Measurements from ENCODE around the gene MRAP. TPM values are rescaled to one million over a fixed set of nuclear protein-coding genes. Genes with fewer than 3 reads are reported as not detected.
"Not testable (repeated sequence)": the region's sequence is repeated elsewhere in the genome, so short reads cannot be mapped to it uniquely, and the experiment has no call there.

Gene MRAP
- not detected for total RNA-seq

DNA sequence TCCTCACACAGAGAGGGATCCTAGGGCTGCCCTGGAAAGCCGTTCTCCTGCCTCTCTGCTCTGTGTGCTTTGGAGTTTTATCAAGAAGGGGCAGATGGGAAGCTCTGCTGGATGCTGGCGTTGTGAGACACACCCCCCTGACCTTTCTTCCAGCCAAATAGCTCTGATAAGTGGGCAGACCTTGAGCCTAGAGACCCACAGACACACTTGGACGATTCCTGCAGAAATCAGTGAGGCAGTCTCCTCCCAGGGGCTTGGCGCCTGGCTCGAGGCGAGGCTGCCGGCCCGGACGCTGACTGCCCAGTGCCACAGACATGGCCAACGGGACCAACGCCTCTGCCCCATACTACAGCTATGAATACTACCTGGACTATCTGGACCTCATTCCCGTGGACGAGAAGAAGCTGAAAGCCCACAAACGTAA is at the start of gene MRAP:
MRAP (plus strand) TSS at position 198 of the 424 bp plus-strand sequence; CDS start at position 315, 117 bp downstream.
- no peak for DNase-seq

DNA sequence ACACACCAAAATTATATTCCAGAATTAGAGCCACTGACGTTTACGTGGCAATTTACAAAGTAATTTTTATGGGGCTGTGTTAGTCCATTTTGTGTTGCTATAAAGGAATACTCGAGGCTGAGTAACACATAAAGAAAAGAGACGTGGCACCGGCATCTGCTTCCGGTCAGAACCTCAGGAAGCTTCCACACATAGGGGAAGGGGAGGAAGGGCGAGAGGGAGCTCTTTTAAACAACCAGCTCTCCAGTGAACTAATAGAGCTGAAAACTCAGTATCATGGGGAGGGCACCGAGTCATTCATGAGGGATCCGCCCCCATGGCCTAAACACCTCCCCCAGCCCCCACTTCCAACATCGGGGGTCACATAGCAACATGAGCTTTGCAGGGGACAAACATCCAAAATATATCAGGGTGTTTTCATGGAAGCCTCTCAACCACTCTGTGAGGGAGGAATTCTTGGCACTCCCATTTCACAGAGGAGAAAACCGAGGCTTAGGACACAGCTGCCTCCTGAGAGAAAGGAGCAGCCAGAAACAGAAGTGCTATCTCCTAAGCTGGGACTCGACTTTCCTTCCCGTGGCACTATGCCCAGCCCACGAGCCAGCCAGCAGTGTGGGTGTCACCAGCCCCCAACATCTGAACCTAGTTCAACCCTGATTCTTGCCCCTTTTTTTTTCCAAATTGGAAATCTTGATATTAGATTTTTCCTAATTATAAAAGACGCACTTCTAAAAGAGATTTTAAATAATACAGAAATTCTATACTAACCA is 49.0 kb upstream of the MRAP start:
- no peak for DNase-seq

DNA sequence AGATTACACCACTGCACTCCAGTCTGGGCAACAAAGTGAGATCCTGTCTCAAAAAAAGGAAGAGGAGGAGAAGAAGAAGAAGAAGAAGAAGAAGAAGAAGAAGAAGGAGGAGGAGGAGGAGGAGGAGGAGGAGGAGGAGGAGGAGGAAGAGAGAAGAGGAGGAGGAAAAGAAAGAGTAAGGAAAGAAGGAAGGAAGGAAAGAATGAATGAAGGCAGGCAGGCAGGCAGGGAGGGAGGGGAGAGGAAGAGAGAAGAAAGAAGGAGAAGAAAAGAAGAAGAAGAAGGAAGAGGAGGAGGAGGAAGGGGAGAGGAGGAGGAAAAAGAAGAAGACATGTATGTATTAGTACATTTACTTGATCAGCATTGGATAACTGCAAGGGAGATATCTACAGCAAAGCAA is 46.5 kb upstream of the MRAP start:
- no peak for DNase-seq

DNA sequence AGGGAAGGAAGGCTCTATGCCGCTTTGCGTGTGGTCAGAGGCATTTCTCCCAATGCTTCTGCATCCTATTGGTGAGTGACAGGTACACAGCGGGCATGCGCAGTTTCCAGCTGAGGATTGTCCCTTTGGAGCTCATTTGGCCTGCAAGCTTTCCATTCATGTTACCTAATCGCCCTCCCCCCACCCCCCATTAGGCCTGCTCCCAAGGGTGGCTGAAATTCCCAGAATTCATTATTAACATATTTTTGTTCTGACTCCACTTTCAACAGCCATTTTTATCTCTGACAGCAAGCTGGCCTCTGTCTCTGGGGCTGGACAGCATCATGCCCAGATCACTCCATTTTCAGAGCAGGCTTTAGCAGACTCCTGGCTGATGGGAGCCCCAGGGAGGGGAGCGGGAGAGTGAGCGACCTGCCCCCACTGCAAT is 45.4 kb upstream of the MRAP start:
- DNase-seq: no peak

DNA sequence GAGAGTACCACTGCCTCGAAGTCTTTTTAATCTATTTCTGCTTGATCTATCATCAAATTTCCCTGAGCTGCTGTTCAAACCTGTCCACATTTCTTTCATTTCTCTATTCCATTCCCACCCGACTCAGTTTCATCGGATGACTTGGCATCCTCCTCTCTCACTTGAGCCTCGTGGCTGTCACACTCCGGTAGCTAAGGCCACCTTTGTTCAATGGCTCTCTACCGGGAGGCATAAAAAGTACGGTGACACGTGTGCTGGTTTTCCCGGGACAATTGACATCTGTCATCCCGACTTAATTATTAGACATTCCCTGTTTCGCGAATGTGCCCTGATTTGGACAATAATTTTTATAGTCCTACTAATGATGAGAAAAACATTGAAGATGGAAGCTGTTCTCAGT is 42.4 kb upstream of the MRAP start:
- no peak for DNase-seq

DNA sequence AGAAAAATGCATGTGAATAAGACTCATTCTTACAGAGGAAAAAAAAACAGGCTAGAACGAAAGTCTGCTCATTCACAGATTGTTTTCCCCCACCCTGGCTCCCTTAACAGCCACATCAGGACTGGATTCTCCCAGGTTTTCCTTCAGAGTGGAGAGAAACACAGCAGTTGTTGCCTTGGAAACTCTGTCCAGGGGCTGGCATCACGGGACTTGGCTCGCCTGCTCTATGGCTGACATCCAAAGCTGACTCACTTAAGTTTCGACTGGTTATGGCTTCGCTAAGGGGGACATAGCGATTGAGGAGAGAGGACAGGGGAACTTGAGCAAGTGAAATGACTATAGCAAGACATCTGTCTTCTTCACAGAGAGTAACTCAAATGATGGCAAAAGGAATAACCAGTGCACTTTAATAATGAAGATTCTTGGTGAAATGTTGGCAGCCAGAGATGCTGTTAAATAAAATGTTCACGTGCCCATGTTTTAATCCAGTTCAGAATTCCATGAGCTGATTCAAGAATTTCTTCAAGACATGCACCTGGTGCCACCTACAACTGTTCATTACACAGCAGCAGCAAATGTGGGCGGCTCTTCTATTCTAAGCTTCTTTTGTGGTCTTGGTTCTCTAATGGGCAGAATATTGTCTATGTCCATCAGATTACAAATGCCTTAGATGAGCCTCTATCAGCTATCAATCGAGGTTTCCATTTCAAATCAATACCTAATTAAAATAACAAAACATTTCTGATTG is 41.6 kb upstream of the MRAP start:
- no peak for DNase-seq

DNA sequence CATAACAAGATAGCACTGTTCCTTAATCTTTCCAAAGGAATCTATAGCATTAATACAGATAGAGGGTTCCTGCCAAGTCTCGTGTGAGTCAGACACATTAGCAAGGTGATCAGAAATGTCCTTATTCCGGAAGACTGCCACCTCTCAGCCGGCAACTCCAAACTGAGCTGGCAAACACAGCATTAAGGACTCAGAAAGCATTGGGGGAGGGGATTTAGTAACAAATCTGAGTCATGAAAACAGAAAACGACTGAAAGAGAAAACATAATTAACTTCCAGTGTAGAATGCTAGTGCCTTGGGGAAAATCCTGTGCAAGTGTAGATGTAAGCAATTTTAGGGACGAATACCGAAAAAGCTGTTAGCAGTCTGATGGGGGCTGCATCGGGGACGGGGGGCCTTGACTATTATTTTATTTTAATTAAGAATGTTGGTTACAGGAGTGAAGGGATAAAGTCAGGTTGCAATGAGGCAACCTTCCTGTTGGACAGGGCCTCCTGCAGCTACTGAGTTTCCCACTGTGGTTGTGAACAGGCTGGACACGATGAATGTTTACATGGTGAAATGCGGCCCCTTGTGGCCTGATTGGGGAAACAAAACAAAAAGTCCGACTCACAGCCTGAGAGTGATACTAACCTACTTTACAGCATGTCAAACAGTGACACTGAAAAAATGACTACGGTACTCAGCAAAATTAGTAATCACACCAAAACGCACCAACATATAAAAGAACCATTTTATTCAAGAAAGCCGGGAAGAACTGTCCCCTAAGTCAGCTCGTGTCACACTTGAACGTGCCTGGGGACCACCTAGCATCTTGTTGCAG is 40.5 kb upstream of the MRAP start:
- no peak for DNase-seq

DNA sequence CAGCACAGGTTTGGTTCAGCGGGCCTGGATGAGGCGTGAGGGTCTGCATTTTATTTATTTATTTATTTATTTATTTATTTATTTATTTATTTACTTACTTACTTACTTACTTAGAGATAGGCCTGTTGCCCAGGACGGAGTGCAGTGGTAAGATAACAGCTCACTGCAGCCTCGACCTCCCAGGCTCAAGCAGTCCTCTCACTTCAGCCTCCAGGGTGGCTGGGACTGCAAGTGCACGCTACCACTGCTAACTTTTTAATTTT is 39.9 kb upstream of the MRAP start:
- not testable (repeated sequence) for DNase-seq

DNA sequence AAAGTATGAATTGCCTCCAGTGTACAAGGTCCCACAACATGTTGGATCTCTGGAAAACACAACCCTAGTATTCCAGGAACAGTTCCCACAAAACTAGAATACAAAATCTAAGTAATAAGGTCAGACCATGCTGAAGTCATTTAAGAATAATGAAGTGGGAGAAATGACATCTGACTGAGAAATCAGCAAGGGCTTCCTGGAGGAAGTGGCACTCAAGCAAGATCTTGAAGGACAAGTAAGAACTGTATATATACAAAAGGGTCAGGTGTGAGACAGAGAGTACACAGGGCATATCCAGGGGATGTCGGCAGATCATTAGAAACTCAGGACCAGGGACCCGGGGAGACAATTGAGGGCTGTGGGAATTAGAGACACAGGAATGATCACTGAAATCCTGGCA is 38.5 kb upstream of the MRAP start:
- DNase-seq: no peak

DNA sequence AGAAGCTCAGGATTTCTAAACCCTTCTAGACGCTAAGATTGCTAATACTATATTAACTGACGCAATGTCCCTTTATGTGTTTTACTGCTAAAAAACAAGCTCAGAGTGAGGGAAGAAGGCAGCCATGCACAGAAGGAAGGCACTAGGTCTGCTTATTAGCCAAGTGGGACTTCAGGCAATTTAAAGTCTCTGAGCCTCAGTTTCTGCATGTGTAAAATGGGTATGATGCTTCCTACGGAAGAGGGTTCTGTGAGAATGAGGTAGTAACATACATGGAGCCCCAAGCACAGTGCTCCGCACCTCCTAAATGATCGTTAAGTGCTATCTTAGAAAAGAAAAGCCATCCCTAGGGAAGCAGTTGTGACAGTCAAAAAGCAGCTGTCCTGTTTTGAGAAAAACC is 36.7 kb upstream of the MRAP start:
- DNase-seq: no peak

DNA sequence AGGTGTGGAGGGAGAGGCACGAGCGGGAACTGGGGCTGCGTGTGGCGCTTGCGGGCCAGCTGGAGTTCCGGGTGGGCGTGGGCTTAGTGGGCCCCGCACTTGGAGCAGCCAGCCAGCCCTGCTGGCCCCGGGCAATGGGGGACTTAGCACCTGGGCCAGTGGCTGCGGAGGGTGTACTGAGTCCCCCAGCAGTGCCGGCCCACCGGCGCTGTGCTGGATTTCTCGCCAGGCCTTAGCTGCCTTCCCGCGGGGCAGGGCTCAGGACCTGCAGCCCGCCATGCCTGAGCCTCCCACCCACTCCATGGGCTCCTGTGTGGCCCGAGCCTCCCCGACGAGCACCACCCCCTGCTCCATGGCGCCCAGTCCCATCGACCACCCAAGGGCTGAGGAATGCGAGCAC is 33.3 kb upstream of the MRAP start:
- not testable (repeated sequence) for DNase-seq

DNA sequence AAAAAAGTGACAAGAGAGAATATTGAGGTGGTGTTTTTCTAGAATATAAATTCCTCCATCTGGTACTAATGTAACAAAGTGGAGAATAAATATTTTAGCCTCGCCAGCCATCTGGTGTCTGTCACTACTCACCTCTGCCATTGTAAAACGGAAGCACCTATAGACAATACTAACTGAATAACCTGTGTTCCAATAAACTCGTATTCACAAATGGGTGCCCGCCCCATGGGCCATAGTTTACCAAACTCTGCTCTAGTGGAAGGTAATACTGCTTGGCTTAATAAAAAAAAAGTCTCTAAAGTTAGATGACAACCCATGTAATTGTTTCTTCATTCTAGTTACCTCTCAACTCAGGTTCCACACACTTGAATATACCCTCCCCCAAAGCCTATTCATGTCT is 27.9 kb upstream of the MRAP start:
- DNase-seq: no peak

DNA sequence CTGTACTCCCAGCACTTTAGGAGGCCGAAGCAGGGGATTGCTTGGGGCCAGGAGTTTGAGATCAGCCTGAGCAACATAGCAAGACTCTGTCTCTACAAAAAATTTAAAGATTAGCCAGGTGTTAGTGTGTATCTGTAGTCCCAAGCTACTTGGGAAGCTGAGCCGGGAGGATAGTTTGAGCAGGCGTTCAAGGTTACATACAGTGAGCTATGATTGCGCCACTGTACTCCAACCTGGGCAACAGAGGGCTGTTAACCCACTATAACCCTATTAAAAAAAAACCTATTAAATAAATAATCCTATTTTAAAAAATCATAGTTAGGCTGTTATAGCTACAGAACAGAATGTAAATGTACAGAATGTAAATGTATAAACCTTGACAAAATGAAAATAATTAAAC is 22.0 kb upstream of the MRAP start:
- no peak for DNase-seq

DNA sequence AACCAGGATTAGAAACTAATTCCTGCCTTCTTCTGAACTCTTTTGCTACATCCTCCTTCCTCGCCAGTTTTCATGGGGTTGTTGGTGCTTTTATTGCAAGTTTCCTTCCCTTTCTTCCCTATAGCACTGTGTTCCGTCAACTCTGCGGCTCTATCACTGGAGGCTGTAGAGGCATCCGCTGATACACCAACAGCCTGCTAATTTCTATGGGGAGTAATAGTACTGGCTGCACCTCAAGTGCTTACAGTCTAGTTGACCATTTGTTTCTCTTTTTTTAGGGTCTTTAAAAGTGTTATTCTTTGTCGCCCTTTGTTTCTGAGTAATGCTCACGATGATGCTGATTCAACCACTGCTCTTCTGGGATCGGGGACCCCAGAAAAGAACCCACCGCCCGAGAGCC is 20.6 kb upstream of the MRAP start:
- DNase-seq: no peak

DNA sequence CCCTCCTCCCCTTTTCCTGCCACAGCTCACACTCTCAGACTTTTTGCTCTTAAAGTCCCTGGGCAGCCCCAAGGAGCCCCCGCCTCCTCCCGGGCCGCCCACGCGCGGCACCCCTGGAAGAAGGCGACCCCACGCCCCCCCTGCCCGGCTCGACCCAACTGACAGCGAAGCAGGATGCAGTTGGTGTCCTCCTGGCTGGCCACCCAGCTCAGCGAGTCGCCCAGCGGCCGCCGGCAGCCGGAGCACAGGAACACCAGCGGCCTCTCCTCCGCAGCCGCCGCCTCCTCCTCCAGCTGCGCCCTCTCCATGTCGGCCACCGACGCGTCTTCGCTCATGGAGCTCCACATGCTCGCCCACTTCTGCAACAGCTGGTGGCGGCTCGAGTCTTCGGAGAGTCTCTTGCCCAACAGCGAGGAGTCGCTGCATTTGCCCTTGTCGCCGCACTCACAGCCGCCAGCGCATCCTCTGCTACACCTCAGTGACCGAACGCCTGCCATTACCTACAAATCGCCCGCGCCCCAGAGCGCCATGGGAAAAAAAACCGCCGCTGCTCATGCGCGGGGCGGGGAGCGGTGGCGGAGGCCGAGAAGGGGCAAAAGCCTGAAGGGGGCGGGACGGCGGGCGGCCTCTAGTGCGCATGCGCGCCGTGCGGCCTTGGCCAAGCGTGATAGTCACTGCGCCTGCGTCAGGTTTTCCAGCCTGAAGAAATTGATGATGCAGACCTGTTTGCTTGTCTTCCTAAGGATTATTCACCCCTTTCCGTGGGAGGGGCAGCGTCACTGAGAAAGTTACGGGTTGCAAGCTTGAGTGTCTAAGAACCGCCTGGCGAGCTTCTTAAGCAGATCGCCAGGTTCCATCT is 19.9 kb upstream of the MRAP start, which contains the start of gene MIS18A:
MIS18A (minus strand) TSS at position 532 of the 859 bp plus-strand sequence; CDS start at position 497, 35 bp downstream.
- peak; percentile 95 for DNase-seq

DNA sequence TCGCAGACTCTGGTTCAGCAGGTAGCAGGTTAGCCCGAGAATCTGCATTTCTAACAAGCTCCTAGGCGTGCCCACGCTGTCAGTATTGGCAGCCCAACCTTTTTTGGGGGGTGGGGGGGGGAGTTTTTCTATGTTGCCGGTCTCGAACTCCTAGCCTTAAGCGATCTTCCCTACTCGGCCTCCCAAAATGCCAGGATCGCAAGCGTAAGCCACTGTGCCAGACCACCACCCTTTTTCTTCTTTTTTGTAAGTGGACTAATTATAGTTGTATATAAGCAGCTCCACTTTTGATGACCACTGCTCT is 19.3 kb upstream of the MRAP start:
- no peak for DNase-seq

DNA sequence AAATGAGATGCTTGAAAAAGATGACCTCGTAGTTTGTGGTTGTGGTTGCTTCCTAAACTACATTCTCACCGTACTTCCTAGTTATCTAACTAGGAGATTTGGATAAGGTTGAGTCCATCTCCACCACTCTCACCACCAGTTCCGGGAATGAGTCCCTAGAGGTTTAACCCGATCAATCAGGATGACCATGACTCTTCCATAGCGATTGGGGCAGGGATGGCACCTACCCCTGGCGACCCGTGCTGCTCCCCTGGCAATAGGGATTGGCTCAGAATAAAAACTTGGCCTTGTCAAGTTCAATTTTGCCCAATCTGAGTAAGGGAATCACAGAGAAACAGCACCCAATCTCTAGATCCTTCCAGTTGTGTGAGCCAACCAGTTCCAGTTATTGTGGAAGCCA is 17.1 kb upstream of the MRAP start:
- DNase-seq: no peak

DNA sequence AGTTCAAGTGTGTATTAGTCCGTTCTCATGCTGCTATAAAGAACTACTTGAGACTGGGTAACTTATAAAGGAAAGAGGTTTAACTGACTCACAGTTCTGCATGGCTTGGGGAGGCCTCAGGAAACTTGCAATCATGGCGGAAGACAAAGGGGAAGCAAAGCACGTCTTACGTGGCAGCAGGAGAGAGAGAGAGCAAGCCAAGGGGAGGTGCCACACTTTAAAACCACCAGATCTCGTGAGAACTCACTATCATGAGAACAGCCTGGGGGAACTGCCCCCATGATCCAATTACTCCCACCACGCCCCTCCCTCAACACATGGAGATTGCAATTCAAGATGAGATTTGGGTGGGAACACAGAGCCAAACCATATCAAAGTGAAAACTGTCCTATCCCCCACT is 15.7 kb upstream of the MRAP start:
- no peak for DNase-seq

DNA sequence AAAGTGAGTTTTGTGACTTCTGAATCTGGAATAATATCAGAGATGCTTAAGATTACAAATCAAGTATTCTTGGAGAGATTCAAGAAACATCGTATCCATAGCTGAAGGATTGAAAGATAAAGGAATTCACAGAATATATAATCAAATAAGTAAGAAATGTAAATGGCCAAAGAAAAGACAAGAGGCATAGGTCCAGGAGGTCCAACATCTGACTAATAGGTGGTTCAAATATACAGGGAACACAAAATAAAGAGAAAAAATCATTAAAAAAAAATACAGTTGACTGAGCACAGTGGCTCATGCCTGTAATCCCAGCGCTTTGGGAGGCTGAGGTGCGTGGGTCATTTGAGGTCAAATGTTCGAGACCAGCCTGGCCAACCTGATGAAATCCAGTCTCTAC is 13.2 kb upstream of the MRAP start:
- no peak for DNase-seq

DNA sequence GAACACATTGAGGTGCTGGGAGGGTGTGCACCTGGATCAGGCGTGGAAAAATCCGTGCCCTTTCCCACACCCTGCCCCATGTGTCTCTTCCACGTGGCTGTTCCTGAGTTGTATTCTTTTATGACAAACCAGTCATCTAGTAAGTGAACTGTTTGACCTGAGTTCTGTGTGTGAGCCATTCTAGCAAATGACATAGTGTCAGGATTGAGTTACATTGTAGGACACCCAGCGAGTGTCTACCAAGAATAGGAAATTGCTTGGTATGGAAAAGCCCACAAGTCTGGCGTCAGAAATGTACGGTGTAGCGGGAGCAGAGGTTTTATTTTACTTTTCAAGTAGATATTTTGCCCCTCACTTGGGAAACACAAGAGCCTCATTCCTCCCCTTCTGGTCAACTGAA is 1.2 kb upstream of the MRAP start:
- no peak for DNase-seq

DNA sequence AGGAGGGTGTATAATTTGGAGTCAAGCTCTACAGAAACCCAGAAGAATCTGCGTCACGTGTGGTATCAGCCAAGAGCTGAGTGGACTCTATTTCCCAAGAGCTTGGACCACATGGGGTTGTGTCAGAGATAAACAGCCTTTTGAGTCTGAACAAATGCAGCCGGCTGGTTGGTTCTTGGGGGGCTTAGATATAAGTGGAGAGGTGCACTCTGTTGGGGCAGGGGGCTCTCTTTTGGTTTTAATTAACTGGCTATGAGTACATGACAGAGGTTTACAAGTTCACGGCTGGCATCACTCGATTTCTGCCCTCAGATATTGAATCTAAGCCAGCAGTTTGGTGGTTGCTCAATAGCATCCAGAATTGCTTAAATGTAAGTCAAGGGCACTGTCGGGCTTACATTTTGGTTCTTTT is 501 bp upstream of the MRAP start:
- no peak for DNase-seq

DNA sequence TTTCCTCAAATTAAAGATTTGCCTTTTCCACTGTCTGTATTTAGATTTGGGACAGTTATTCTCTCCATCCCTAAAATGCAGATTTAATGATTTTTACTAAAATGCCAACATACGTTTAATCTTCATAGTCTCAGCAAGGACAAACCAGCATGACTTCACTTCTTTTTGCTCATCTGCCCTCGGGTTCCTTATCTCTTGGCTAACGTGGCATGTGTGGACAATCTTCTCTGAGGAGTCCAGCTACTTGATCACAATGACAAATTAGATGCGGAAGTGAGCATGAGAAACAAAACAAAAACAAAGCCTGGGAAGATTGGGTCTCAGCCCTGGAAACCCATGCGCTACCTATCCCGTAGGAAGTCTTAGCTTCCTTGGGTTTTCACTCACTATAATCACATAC is 1.0 kb downstream of the MRAP start:
- DNase-seq: no peak

Data from effector CD4-positive, alpha-beta T cell (primary cell).